Natural killer cell (primary cell): ENCODE data around the gene ACER1. TPM values are rescaled to one million over a fixed set of nuclear protein-coding genes. Genes with fewer than 3 reads are reported as not detected.

Experiments
- ATAC-seq, 3 donors: fragments of 150-1000 bp in 2 of 3; fragments of 200-7000 bp in 1 of 3; cut with Tn5 transposase; 1 replicate in 1 of 3; 2 replicates in 2 of 3; pipeline ENCODE4 v1.10.0; 2021; ENCODE audit warnings: mild to moderate bottlenecking in 2 of 3, moderate library complexity in 2 of 3
- DNase-seq, 2 donors: peaks; one replicate each; pipeline versions ENCODE4 v3.0.0 to v3.0.0-alpha.2; 2013 to 2021; ENCODE audit warnings: mixed read lengths in 1 of 2
- H3K27ac ChIP-seq: one replicate; pipeline ENCODE4 v1.5.1; 2013; ENCODE audit warnings: mild to moderate bottlenecking, low read length
- H3K27me3 ChIP-seq: one replicate; pipeline ENCODE4 v1.6.1; 2013; ENCODE audit warnings: low read length; ENCODE audit not compliant: control insufficient read depth, insufficient read depth
- H3K36me3 ChIP-seq: one replicate; pipeline ENCODE4 v1.6.1; 2013; ENCODE audit warnings: low read length; ENCODE audit not compliant: control insufficient read depth, insufficient read depth
- H3K4me1 ChIP-seq: one replicate; pipeline ENCODE4 v1.6.1; 2013; ENCODE audit warnings: low read length; ENCODE audit not compliant: control insufficient read depth, insufficient read depth
- H3K4me3 ChIP-seq: one replicate; pipeline ENCODE4 v1.5.1; 2013; ENCODE audit warnings: low read length
- H3K9me3 ChIP-seq: one replicate; pipeline ENCODE4 v1.6.1; 2013; ENCODE audit warnings: low read length; ENCODE audit not compliant: control insufficient read depth, insufficient read depth
- H3K27ac Mint-ChIP-seq, 2 donors: one replicate each; pipeline ENCODE4 v1.8.0; 2022; ENCODE audit warnings: mild to moderate bottlenecking in 2 of 2, mixed read lengths in 2 of 2, moderate library complexity in 1 of 2
- H3K27me3 Mint-ChIP-seq, 2 donors: one replicate each; pipeline ENCODE4 v1.8.0; 2022; ENCODE audit warnings: low read depth in 2 of 2, mixed read lengths in 2 of 2
- H3K36me3 Mint-ChIP-seq: one replicate; pipeline ENCODE4 v1.8.0; 2022; ENCODE audit warnings: mixed read lengths
- H3K4me1 Mint-ChIP-seq, 2 donors: one replicate each; pipeline ENCODE4 v1.8.0; 2022; ENCODE audit warnings: mixed read lengths in 2 of 2
- H3K4me3 Mint-ChIP-seq: one replicate; pipeline ENCODE4 v1.8.0; 2022; ENCODE audit warnings: mild to moderate bottlenecking, moderate library complexity, mixed read lengths
- H3K9me3 Mint-ChIP-seq, 2 donors: one replicate each; pipeline ENCODE4 v1.8.0; 2022; ENCODE audit warnings: mixed read lengths in 2 of 2
- WGBS: methylation state at CpG from one replicate; pipeline ENCODE4 v1.1.7; 2013; ENCODE audit warnings: missing lambda C conversion rate; ENCODE audit not compliant: insufficient coverage; 5-methylcytosine and 5-hydroxymethylcytosine counted together
- intact Hi-C: fragments of 100-400 bp; cut with micrococcal nuclease; formaldehyde crosslinking; loops from one replicate; pipeline ENCODE4 v1.14.2; 2022
- total RNA-seq, 4 donors: library from RNA; stranded (reverse); fragments of 120-200 nt in 1 of 4; gene quantifications; one replicate each; pipeline versions ENCODE4 v1.2.3 to v1.2.4, GENCODE V29; 2013 to 2022
- TF ChIP-seq, protein P1 (sequence below): fragments of 200-600 bp; IDR thresholded peaks from one replicate; pipeline ENCODE4 v1.8.0; 2022; ENCODE audit warnings: antibody characterized with exemption

ACER1 gene
- total RNA-seq, 3 donors from 2014 or later (not counting 1 experiment from before 2014, with no cell fraction given): 0.25 to 0.35 TPM; not detected in 1

DNA sequence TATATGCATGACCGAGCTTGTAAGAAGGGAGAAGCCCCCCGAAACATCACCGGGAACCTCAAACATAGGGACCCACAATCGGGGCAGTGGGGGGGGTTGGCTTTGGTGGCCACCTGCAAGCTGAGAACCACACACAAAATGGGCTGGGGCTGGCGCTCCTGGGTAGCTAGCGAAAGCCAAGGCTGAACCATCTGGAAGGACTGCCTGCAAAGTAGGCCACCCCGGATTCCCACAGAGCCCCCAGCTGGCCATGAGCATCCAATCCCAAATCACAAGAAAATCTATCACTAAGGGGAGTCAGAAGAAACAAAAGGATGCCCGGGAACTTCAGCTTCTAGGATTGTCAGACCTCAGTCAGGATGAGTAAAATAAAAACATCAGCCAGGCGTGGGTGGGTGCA, 45.1 kb upstream of the ACER1 start:
- peaks cover 36% of the 10 kb centered on the region for H3K36me3 ChIP-seq
- H3K27ac Mint-ChIP-seq: no peak overlapping the region
- WGBS: 93% methylated on average over 9 of the region's 9 CpGs

GRCh38 chr19:6378041-6378440, 44.6 kb upstream of the ACER1 start:
- Mint-ChIP-seq H3K4me3 (no peak overlapping the region), H3K9me3 (no peaks in the 10 kb centered on the region), H3K27ac (no peak overlapping the region), H3K27me3 (no peaks in the 10 kb centered on the region), H3K4me1 (peaks cover 0 to 8% of the 10 kb centered on the region in 2 donors), H3K36me3 (no peaks in the 10 kb centered on the region)
- no peaks in the 10 kb centered on the region for H3K9me3 ChIP-seq
- ATAC-seq (no peak), DNase-seq (no peak)
- intact Hi-C loops: no loop called here
- no peaks in the 10 kb centered on the region for H3K27me3 ChIP-seq
- peaks cover 9% of the 10 kb centered on the region for H3K4me1 ChIP-seq
- TF ChIP-seq, protein P1, sequence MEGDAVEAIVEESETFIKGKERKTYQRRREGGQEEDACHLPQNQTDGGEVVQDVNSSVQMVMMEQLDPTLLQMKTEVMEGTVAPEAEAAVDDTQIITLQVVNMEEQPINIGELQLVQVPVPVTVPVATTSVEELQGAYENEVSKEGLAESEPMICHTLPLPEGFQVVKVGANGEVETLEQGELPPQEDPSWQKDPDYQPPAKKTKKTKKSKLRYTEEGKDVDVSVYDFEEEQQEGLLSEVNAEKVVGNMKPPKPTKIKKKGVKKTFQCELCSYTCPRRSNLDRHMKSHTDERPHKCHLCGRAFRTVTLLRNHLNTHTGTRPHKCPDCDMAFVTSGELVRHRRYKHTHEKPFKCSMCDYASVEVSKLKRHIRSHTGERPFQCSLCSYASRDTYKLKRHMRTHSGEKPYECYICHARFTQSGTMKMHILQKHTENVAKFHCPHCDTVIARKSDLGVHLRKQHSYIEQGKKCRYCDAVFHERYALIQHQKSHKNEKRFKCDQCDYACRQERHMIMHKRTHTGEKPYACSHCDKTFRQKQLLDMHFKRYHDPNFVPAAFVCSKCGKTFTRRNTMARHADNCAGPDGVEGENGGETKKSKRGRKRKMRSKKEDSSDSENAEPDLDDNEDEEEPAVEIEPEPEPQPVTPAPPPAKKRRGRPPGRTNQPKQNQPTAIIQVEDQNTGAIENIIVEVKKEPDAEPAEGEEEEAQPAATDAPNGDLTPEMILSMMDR: no peak
- 96% methylated on average over 6 of the region's 6 CpGs for WGBS
- H3K4me3 ChIP-seq: no peak overlapping the region
- H3K27ac ChIP-seq: no peak overlapping the region
- peaks cover 31% of the 10 kb centered on the region for H3K36me3 ChIP-seq

More for the DNA sequence above, 45.1 kb upstream of the ACER1 start:
- H3K36me3 Mint-ChIP-seq: no peaks in the 10 kb centered on the region
- TF ChIP-seq, protein P1: no peak
- H3K4me1 Mint-ChIP-seq: peaks cover 0 to 5% of the 10 kb centered on the region in 2 donors
- Histone ChIP-seq H3K27ac (no peak overlapping the region), H3K4me1 (peaks cover 7% of the 10 kb centered on the region), H3K27me3 (no peaks in the 10 kb centered on the region), H3K9me3 (no peaks in the 10 kb centered on the region), H3K4me3 (no peak overlapping the region)
- intact Hi-C loops: no loop called here
- ATAC-seq: no peak
- H3K9me3 Mint-ChIP-seq: no peaks in the 10 kb centered on the region
- H3K27me3 Mint-ChIP-seq: no peaks in the 10 kb centered on the region
- no peak overlapping the region for H3K4me3 Mint-ChIP-seq
- DNase-seq: no peak

- peaks cover 15% of the 10 kb centered on the region for H3K4me1 ChIP-seq
- no peaks in the 10 kb centered on the region for H3K27me3 ChIP-seq
- TF ChIP-seq, protein P1: no peak
- no peaks in the 10 kb centered on the region for H3K9me3 ChIP-seq
- peaks cover 21% of the 10 kb centered on the region for H3K36me3 ChIP-seq
- WGBS: 94% methylated on average over 18 of the region's 19 CpGs
- Mint-ChIP-seq H3K27ac (no peak overlapping the region), H3K4me1 (peaks cover 6 to 16% of the 10 kb centered on the region in 2 donors), H3K4me3 (no peak overlapping the region), H3K27me3 (no peaks in the 10 kb centered on the region), H3K36me3 (no peaks in the 10 kb centered on the region), H3K9me3 (no peaks in the 10 kb centered on the region)
- ATAC-seq: no peak
- intact Hi-C loops: no loop called here
- no peak for DNase-seq
- no peak overlapping the region for H3K4me3 ChIP-seq
- H3K27ac ChIP-seq: no peak overlapping the region
Observed at GRCh38 chr19:6376512-6377190, 43.2 kb upstream of the ACER1 start.
